NCI-H187 (cell line): ENCODE measurements around the gene SMARCC1.

ENCODE experiments used
- DNase-seq, 2 experiments: peaks; one replicate each; lab custom pipeline; 2025; lab: John Stamatoyannopoulos, UW

SMARCC1 gene

GRCh38 chr3:47588053-47588452 is 193.6 kb downstream of the SMARCC1 start:
- DNase-seq = no peak

GRCh38 chr3:47586746-47587145 is 194.9 kb downstream of the SMARCC1 start:
- DNase-seq = no peak

- DNase-seq = no peak
Observed at GRCh38 chr3:47583320-47584075, 198.2 kb downstream of the SMARCC1 start.

GRCh38 chr3:47581835-47582234 is 199.9 kb downstream of the SMARCC1 start:
- DNase-seq = no peak

- DNase-seq = no peak
Observed at GRCh38 chr3:47581422-47581821, 200.3 kb downstream of the SMARCC1 start.

GRCh38 chr3:47580481-47580880 is 201.2 kb downstream of the SMARCC1 start:
- no peak for DNase-seq

- no peak for DNase-seq
Observed at GRCh38 chr3:47579875-47580274, 201.8 kb downstream of the SMARCC1 start.

- no peak for DNase-seq
Observed at GRCh38 chr3:47578691-47579632, 202.7 kb downstream of the SMARCC1 start, which contains the start of gene CSPG5. TSS of gene CSPG5 (minus strand) at chr3:47578865. CDS start at chr3:47578693, 172 bp downstream.

GRCh38 chr3:47578119-47578632 is 203.5 kb downstream of the SMARCC1 start:
- DNase-seq = no peak

GRCh38 chr3:47577583-47578118 is 204.0 kb downstream of the SMARCC1 start:
- no peak for DNase-seq

- DNase-seq = no peak
Observed at GRCh38 chr3:47573190-47574172, 208.2 kb downstream of the SMARCC1 start.

- DNase-seq = no peak
Observed at GRCh38 chr3:47571391-47572175, 210.1 kb downstream of the SMARCC1 start.

GRCh38 chr3:47568901-47569300 is 212.8 kb downstream of the SMARCC1 start:
- DNase-seq = no peak

- DNase-seq = no peak
Observed at GRCh38 chr3:47567149-47567548, 214.5 kb downstream of the SMARCC1 start.

- DNase-seq = no peak
Observed at GRCh38 chr3:47566667-47567066, 215.0 kb downstream of the SMARCC1 start.

- DNase-seq = no peak
Observed at GRCh38 chr3:47565734-47566550, 215.8 kb downstream of the SMARCC1 start.

GRCh38 chr3:47556351-47556750 is 225.3 kb downstream of the SMARCC1 start:
- no peak for DNase-seq

- DNase-seq = no peak
Observed at GRCh38 chr3:47554335-47554734, 227.4 kb downstream of the SMARCC1 start.

- DNase-seq = no peak
Observed at GRCh38 chr3:47553407-47553806, 228.3 kb downstream of the SMARCC1 start.
